IPS-18c (cell line): ENCODE measurements around the gene MTA2.
"Not testable (repeated sequence)": the region's sequence is repeated elsewhere in the genome, so short reads cannot be mapped to it uniquely, and the experiment has no call there.

Experiments used
- H3K4me3 ChIP-seq: 2 replicates; pipeline ENCODE4 v1.7.0; 2013; ENCODE audit warnings: low read depth, mild to moderate bottlenecking, low read length, moderate library complexity; ENCODE audit not compliant: insufficient read depth
- H3K9me3 ChIP-seq: one replicate; pipeline ENCODE4 v1.6.1; 2013; ENCODE audit warnings: mild to moderate bottlenecking, low read length, moderate library complexity; ENCODE audit not compliant: control insufficient read depth, insufficient read depth

The MTA2 gene

DNA sequence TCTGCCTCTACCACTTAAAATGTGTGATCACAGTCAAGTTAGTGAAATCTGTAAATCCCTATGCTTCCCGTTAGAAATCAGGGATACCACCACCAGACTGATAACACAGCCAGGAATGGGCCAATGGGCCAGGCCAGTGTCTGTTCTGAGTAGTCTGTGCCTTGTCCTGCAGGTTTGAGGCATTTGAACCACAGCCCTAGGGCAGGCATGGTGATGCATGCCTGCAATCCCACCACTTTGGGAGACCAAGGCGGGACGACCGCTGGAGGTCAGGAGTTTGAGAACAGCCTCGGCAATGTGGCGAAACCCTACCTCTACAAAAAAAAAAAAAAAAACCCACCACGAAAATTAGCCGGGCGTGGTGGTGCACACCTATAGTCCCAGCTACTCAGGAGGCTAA, 43.0 kb downstream of the MTA2 start:
- Histone ChIP-seq H3K9me3 (no peaks in the 10 kb centered on the region), H3K4me3 (no peak overlapping the region)

DNA sequence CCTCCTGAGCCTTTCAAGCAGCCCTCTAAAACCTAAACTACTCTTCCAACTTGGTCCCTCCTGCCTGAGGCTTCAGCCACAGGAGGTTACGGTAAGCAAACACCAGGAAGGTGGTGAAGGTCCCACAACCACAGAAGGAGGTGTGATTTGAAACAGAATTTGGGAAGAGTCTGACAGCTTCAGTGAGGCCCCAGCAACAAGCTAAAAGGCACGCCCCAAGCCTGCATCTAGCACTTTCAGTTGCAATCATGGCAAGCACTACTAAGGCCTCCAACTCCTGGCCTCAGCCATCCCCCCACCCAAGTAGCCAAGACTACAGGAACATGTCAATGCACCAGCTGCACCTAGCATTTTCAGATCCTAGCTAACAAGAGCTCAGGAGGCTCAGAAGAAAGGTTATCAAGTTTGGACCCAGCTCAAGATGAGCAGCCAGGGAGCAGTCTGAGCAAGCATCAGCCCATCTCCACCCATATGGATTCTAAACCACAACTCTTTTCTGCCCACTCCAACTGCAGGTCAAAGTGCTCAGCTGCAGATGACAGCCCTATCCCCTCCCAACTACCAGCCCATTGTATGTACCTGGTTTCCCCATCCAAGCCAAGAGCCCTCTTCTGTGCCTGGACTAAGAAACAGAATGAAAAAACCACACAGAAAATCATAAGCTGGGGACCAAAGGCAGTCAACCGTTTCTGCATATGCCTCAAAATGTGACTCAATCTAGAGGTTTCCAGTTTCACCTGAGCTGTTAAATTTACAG, 44.6 kb downstream of the MTA2 start:
- no peaks in the 10 kb centered on the region for H3K9me3 ChIP-seq
- peak overlapping the region; percentile 9; the same call in 1 of the 2 replicates for H3K4me3 ChIP-seq

DNA sequence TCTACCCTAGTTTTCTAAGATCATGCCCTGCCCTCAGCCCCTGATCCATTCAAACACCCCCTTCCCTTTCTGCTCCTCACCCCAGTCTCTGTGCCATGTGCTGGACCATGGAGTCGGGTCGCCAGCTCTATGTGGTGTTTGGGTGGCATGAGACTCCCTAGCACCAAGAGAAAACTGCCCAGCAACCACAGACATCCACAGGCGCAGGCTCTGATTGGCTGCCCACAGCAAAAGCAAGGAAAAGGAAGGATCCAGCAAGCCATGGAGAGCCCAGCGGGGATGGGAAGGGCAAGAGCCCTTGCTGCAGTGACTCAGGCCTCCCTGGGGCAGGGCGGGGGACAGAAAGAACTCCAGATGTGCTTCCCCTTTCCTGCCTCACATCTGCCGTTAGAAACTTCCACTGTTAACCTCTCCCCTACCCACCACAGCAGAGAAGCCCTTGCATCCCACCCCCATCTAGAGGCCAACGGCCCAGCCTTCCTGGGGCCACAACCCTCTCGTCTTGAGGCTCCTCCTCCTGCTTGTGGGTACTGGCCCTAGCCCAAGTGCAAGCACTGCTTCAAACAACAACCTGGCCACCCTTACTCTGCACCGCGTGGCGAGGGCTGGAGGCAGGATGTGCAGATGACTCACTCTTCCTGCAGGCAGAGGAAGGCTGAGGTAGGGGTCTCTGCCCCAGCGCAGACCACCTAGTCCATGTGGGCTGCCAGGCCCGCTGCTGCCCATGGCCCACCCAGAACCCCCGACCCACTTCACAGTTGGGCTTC, 45.4 kb downstream of the MTA2 start:
- H3K4me3 ChIP-seq: no peak overlapping the region

DNA sequence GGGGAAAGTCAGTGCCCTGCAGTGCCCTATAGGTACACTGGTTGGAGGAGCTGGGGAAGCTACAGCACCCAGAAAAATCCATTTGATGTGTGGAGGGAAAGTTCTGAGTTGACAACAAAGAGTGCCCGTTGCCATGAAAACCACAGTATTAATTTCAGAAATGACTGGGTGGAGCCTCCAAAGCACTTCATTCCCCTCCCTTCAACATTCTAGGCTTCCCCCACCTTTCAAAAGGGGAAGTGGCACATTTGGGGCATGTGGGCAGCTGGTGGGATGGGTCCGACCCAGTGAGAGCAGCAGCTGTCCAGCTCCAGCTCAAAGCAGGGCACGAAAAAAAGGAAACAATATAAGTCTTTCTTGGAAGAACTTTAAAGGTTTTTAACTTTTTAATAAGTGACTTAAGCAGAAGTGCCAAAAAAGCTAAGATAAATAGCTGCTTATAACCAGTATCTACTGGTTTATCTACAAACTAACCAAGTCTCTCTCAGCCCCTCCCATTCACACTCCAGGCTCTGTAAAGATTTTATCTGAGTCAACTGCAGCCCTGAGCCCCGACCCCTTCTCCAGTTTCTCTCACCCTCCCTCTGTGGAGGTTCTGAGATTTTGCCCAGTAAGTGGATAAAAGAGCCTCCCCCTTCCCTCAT, 46.1 kb downstream of the MTA2 start:
- H3K9me3 ChIP-seq: no peaks in the 10 kb centered on the region
- no peak overlapping the region for H3K4me3 ChIP-seq

More for the DNA sequence above, 45.4 kb downstream of the MTA2 start:
- H3K9me3 ChIP-seq: no peaks in the 10 kb centered on the region

DNA sequence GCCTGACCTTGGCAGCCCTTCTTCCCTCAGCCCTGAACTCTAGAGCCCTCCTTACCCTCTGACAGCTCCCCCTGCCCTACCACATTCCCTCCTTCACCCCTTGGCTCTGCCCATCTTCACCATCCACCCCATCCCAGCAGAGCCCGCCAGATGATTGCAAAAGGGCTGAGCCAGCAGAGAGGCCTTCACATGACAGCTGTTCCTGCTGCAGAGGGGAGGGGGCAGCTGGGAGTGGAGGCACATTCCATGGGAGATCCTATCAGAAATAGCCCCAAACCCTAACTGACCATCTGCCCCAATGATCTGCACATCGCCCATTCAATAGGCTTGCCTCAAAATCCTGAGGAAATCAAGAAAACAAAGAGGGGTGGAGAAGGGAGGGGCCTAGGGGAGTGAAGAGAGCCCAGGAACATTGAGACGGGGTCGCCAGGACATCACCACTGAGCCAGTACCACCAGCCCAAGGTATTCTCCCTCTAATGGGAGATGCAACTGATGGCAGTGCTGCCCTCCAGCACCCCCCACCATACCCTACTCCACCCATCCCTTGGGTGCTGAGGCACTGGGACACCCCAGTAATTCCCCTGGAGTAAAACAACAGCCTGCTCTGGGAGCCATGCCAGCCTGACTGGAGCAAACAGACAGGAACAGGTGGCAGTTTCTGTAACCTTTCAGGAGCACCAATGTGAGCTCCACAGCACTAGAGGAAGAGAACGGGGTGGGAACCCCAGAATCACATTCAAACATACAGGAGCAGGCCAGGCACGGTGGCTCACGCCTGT, 47.1 kb downstream of the MTA2 start:
- H3K4me3 ChIP-seq: no peak overlapping the region
- no peaks in the 10 kb centered on the region for H3K9me3 ChIP-seq

DNA sequence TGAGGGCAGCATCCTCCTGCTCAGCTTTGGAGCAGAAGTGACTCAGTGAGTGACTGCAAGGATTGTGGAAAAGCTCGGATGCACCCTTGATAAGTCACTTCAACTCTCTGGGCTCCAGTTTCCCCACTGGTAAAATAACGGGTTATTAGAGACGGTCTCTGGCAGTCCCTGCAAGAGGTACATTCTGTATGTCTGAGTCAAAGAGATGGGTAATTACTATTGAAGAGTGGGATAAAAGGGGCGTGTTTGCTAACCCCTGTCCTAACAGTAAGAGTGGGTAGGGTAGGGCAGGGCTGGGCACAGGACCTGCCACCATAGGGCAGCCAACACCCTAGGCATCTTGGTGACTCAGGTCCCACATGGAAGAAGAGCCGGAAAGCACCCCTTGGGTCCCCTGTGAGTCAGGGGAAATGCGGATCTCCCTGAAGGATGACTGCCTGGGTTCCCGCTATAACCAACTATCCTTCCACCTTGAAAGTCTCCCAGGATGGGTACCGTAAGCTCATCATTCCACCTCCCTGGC, 47.8 kb downstream of the MTA2 start:
- no peak overlapping the region for H3K4me3 ChIP-seq

DNA sequence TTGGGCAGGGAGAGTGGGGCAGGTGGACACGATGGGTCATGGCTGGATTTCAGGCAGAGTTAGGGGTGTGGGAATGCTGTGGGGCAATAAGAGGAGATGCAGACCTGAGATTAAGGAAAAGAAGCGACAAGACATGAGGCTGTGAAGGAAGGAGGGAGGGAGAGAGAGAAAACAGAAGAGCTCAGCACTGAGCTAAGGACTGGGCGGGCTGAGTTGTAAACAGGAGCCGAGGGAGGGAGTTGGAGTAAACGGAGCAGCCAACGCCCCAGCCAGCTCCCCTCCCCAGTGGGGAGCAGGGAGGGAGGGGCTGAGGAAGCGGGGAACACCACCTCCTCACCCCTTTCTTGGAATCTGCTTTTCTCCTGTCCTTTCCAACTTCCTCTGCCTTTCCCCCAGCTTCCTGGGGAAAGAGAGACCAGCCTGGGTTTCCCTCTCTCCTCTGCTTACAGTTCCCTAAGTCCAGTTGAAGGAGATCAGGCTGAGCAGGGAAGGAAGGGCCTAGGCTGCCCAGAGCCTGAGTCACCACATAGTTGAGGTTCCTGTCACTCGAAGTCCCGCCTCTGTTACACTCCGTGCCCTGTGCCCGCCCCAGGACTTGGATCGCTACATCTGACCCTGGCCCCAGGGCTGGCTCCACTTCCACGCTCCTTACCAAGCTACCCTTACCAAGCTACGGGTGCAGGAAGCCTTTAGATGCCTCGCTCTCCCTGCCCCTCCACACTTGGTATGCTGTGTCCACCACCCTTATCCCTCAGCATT, 48.4 kb downstream of the MTA2 start:
- Histone ChIP-seq H3K4me3 (no peak overlapping the region; the same call in 1 of the 2 replicates), H3K9me3 (peaks cover 2% of the 10 kb centered on the region)

More for the DNA sequence above, 47.8 kb downstream of the MTA2 start:
- no peaks in the 10 kb centered on the region for H3K9me3 ChIP-seq

DNA sequence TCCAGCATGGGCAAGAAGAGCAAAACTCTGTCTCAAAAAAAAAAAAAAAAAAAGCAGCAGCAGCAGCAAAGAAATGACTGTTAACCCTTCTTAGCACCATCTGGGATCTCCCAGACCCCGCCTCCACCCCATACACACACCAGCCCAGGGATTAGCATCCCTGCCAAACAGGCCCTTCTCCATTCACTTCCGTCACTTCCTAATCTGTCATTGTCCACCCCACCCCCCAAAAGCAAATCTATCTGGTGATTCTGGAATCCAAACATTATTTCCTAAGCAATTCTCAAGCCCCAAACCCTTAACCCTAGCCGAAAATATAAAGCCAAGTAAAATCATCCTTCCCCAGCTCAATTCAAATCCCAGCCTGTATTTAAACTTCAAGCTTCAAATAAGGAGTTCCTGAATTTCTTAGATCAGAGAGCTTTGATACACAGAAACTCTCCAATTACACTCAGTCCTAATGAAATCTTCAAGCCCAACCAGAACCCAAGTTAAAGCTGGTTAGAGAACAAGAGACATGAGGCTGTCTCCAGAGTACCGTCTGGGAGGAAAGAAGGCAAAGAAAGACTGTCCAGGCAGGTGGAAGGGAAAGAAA, 49.1 kb downstream of the MTA2 start:
- no peak overlapping the region; the same call in 1 of the 2 replicates for H3K4me3 ChIP-seq

DNA sequence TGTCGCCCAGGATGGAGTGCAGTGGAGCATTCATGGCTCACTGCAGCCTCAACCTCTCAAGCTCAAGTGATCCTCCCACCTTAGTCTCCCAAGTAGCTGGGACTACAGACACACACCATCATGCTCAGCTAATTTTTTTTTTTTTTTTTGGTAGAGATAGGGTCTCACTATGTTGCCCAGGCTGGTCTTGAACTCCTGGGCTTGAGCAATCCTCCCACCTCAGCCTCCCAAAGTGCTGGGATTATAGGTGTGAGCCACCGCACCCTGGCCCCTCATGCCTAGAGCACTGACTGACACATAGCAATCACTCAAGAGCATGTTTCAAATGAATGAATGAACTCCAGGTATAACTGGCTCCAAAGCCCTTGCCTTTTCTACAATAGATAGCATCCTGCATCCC, 51.2 kb downstream of the MTA2 start:
- H3K9me3 ChIP-seq, H3K4me3 ChIP-seq: not testable (repeated sequence)

More for the DNA sequence above, 49.1 kb downstream of the MTA2 start:
- H3K9me3 ChIP-seq: peaks cover 2% of the 10 kb centered on the region

DNA sequence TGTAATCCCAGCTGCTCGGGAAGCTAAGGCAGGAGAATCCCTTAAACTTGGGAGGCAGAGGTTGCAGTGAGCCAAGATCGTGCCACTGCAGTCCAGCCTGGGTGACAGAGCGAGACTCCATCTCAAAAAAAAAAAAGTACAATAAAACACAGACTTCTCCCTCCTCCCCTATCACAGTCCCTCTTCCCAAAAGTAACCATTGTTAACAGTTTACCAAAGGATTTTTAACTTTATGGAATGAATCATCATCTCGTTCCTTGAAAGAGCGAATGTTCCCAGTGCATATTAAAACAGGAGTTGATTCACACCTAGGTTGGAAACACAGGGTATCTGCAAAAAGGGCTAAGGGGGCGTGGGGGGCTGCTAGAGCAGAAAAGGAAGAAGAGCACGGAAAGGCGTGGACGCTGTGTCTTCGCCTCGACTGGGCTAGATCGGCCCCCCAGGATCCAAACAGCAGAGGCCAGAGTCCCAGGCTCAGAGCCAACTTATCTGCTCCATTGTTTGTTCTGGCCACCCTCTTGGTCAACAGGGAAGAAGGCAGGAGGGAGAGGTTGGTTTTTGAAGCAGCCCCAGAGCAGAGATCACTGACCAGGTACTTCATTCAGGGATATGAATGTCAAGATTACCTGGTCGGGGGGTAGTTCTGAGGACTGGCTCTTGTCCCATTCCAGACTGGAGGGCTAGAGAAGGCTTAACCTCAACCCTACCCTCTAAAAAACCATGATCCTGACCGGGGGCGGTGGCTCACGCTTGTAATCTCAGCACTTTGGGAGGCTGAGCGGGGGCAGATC, 52.9 kb downstream of the MTA2 start:
- Histone ChIP-seq H3K4me3 (no peak overlapping the region), H3K9me3 (peaks cover 2% of the 10 kb centered on the region)

DNA sequence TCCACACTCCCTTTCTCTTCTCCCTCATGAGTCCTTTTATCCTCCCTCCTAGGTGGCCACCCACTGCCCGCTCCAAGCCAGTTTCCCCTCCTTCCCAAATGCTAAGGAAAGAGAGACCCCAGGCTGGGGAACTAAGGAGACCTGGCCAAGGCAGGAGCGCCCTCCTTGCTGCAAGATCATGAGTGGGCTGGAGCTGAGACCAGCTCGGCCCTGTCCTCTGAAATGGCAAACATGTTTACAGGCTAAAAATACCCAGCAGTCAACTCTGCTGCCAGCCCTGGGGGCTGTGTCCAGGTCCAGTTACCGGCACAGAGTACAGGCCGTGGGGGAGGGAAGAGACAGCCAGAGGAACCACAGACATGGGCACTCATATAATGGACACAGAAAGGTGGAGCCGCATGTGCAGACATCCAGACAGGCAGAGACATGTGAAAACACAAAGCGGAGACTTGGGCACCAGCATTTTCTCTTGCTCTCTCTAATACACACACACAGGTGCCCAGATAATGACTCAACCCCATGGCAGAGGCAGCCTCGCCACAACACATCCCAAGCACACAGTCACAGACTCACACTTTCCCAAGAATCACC, 53.9 kb downstream of the MTA2 start:
- H3K4me3 ChIP-seq: peak overlapping the region; percentile 84; the same call in 1 of the 2 replicates
- H3K9me3 ChIP-seq: peaks cover 2% of the 10 kb centered on the region

DNA sequence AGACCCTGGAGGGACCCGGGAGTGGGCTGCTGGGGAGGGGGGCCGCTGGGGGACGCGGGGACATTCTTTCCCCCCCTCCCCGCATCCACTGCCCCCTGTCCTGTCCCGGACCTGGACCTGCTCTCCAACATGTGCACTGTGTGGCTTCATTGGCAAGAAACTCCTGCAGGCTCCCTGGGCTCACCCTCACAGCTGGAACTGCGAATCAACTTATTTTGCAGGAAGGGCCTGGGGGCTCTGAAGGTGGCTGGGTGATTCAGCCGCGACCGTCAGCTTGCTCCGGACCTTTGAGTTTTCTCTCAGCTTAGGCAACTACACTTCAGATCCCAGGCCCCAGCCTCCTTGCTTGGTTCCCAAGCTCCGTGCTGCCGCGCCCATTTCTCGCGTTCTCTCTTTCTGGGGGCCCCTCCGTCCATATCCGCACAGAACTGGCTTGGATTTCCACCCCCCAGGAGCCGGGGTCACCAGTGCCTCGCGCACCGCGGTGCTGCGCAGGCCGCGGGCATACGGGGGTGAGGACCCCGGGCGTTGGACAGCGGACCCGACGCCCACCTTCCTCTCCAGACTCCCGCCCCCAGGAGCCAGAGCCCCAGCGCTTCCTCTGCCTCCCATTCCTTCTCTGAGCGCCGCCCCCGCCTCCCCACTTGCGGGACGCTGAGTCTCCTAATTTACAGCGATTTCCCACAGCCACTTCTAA, 54.6 kb downstream of the MTA2 start:
- H3K4me3 ChIP-seq: peak overlapping the region; percentile 84
- peaks cover 2% of the 10 kb centered on the region for H3K9me3 ChIP-seq

DNA sequence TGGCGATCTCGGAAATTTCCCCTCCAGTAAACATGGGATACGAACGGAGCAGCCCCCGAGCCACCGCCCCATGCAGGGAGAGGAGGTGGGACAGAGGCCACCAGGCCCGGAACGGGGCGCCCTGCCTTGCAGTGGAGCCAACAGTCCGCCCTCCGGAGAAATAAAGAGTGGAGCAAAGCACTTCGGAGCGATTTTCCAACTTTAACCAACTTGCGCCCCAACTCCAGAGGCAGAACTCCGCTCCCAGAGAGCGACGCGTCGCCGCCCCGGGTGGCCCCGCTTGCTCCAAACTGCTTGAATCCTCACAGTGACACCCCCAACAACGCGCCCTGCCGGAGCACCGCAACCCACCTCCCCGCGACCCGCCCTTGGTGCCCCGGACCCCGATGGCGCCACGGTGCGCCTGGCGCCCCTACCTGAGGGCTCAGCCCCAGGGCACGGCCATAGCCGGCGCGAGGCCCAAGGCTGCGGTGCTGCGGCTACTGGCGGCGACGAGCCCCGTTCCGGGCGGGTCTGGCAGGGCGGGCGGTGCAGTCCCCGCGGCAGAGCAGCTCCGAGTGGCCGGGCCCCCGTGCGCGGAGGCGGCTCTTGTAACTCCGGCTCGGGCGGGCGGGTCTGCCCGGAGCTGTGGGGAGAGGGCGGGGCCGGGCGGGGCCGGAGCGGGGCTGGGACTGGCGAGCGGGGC, 55.3 kb downstream of the MTA2 start, which contains the start of gene AHNAK:
Gene AHNAK, minus strand, starts transcription at position 563 of the 685 bp plus-strand sequence. CDS start 10,708 bp downstream, outside the sequence.
- Histone ChIP-seq H3K4me3 (peak within 1 kb of the TSS; percentile 84), H3K9me3 (peaks cover 2% of the 10 kb centered on the region)
